Smooth muscle cell (in vitro differentiated cells): Measurements from ENCODE around the gene KRTAP22-2. TPM values are rescaled to one million over a fixed set of nuclear protein-coding genes. Genes with fewer than 3 reads are reported as not detected.

Source experiments
- DNase-seq: peaks from one replicate; lab custom pipeline; 2025; ENCODE audit not compliant: unreplicated experiment; lab: John Stamatoyannopoulos, UW
- H2AFZ ChIP-seq: fragments of 200-600 bp; sonication (generic); 2 replicates; pipeline ENCODE4 v1.6.0; 2016; ENCODE audit warnings: antibody characterized with exemption, low read depth, mild to moderate bottlenecking
- H3F3A ChIP-seq: fragments of 200-600 bp; sonication (generic); 2 replicates; pipeline ENCODE4 v1.6.0; 2017; ENCODE audit warnings: antibody characterized with exemption, low read depth
- H3K27ac ChIP-seq: fragments of 200-600 bp; sonication (generic); 2 replicates; pipeline ENCODE4 v1.5.1; 2016; ENCODE audit warnings: low read depth, mild to moderate bottlenecking
- H3K27me3 ChIP-seq: fragments of 200-600 bp; sonication (generic); 2 replicates; pipeline ENCODE4 v1.6.1; 2016; ENCODE audit warnings: low read depth, mild to moderate bottlenecking
- H3K36me3 ChIP-seq: fragments of 200-600 bp; sonication (generic); 2 replicates; pipeline ENCODE4 v1.5.1; 2016; ENCODE audit warnings: low read depth
- H3K4me1 ChIP-seq: fragments of 200-600 bp; sonication (generic); 2 replicates; pipeline ENCODE4 v1.5.1; 2016; ENCODE audit warnings: low read depth
- H3K4me2 ChIP-seq: fragments of 200-600 bp; sonication (generic); 2 replicates; pipeline ENCODE4 v1.6.0; 2016; ENCODE audit warnings: mild to moderate bottlenecking
- H3K4me3 ChIP-seq: fragments of 200-600 bp; sonication (generic); 2 replicates; pipeline ENCODE4 v1.5.1; 2016; ENCODE audit warnings: mild to moderate bottlenecking
- H3K79me2 ChIP-seq: fragments of 200-600 bp; sonication (generic); 2 replicates; pipeline ENCODE4 v1.6.0; 2016; ENCODE audit warnings: low read depth, mild to moderate bottlenecking
- H3K9ac ChIP-seq: fragments of 200-600 bp; sonication (generic); 2 replicates; pipeline ENCODE4 v1.6.0; 2016; ENCODE audit warnings: low read depth
- H3K9me3 ChIP-seq: fragments of 200-600 bp; sonication (generic); replicated peaks from 2 replicates; pipeline ENCODE4 v1.5.1; 2016; ENCODE audit warnings: low read depth
- H4K20me1 ChIP-seq: fragments of 200-600 bp; sonication (generic); 2 replicates; pipeline ENCODE4 v1.6.0; 2016; ENCODE audit warnings: low read depth
- CTCF ChIP-seq: fragments of 200-600 bp; sonication (generic); IDR thresholded peaks from 2 replicates; pipeline ENCODE4 v1.5.1; 2017; ENCODE audit warnings: borderline replicate concordance, mild to moderate bottlenecking, antibody characterized with exemption; ENCODE audit not compliant: insufficient read depth, poor library complexity, severe bottlenecking
- WGBS: methylation state at CpG from one replicate; pipeline ENCODE4 v1.1.7; 2016; ENCODE audit warnings: low lambda C conversion rate; 5-methylcytosine and 5-hydroxymethylcytosine counted together
- polyA plus RNA-seq: library from polyadenylated mRNA; unstranded; fragments of >200 nt; fragmentation: Nextera tagmentation; extraction: Ambion mirVana; gene quantifications from 2 replicates; pipeline ENCODE4 v1.2.1, GENCODE V29; 2016
- total RNA-seq: library from RNA; depleted of rRNA; stranded (reverse); fragments of >200 nt; gene quantifications from 2 replicates; pipeline ENCODE4 v1.2.3, GENCODE V29; 2014

The KRTAP22-2 gene
- total and polyA plus RNA-seq, 2 experiments from 2014 or later: not detected

- TF ChIP-seq CTCF: no peak
- no peaks in the 10 kb centered on the region for H3K9me3 ChIP-seq
Measured at GRCh38 chr21:30620080-30620479, 29.9 kb upstream of the KRTAP22-2 start.

GRCh38 chr21:30616125-30616524 is 25.9 kb upstream of the KRTAP22-2 start, which contains the start of gene KRTAP20-1:
Gene KRTAP20-1 (plus strand): TSS chr21:30616425. CDS start chr21:30616455, 30 bp downstream.
- no peak for TF ChIP-seq CTCF
- H3K9ac ChIP-seq: no peak within 1 kb of the TSS
- no peak within 1 kb of the TSS for H3K27ac ChIP-seq
- H3K9me3 ChIP-seq: no peaks in the 10 kb centered on the region
- H3K36me3 ChIP-seq: no peaks in the 10 kb centered on the region
- no peak within 1 kb of the TSS for H3K4me2 ChIP-seq
- H3K4me3 ChIP-seq: no peak within 1 kb of the TSS
- no peaks in the 10 kb centered on the region for H4K20me1 ChIP-seq
- H2AFZ ChIP-seq: no peak within 1 kb of the TSS
- 93% methylated on average over 2 of the region's 2 CpGs for WGBS
- H3K4me1 ChIP-seq: no peaks in the 10 kb centered on the region
- H3F3A ChIP-seq: no peaks in the 10 kb centered on the region
- no peak for DNase-seq
- H3K27me3 ChIP-seq: no peaks in the 10 kb centered on the region
- no peaks in the 10 kb centered on the region for H3K79me2 ChIP-seq

More at GRCh38 chr21:30620080-30620479, 29.9 kb upstream of the KRTAP22-2 start:
- Histone ChIP-seq H3K4me2 (no peak overlapping the region), H4K20me1 (no peaks in the 10 kb centered on the region), H3F3A (no peaks in the 10 kb centered on the region), H3K9ac (no peak overlapping the region), H3K36me3 (no peaks in the 10 kb centered on the region), H3K79me2 (no peaks in the 10 kb centered on the region), H3K4me1 (no peaks in the 10 kb centered on the region), H3K4me3 (no peak overlapping the region), H2AFZ (no peak overlapping the region), H3K27me3 (no peaks in the 10 kb centered on the region), H3K27ac (no peak overlapping the region)
- DNase-seq: no peak

GRCh38 chr21:30615199-30615598 is 25.0 kb upstream of the KRTAP22-2 start:
- Histone ChIP-seq H3F3A (no peaks in the 10 kb centered on the region), H3K4me3 (no peak overlapping the region), H2AFZ (no peak overlapping the region), H3K4me1 (no peaks in the 10 kb centered on the region), H3K27me3 (no peaks in the 10 kb centered on the region), H3K27ac (no peak overlapping the region), H3K9ac (no peak overlapping the region), H3K79me2 (no peaks in the 10 kb centered on the region), H3K36me3 (no peaks in the 10 kb centered on the region), H3K9me3 (no peaks in the 10 kb centered on the region), H3K4me2 (no peak overlapping the region), H4K20me1 (no peaks in the 10 kb centered on the region)
- TF ChIP-seq CTCF: no peak
- no peak for DNase-seq

GRCh38 chr21:30613836-30614235 is 23.6 kb upstream of the KRTAP22-2 start, which contains the start of gene KRTAP6-1:
Gene KRTAP6-1 (minus strand): TSS chr21:30613930. CDS start chr21:30613904, 26 bp downstream.
- H3K4me1 ChIP-seq: no peaks in the 10 kb centered on the region
- no peak within 1 kb of the TSS for H2AFZ ChIP-seq
- no peaks in the 10 kb centered on the region for H4K20me1 ChIP-seq
- WGBS: 68% methylated on average over 2 of the region's 2 CpGs
- DNase-seq: no peak
- H3K27me3 ChIP-seq: no peaks in the 10 kb centered on the region
- no peaks in the 10 kb centered on the region for H3K9me3 ChIP-seq
- H3K9ac ChIP-seq: no peak within 1 kb of the TSS
- no peak within 1 kb of the TSS for H3K27ac ChIP-seq
- H3K4me3 ChIP-seq: no peak within 1 kb of the TSS
- H3K36me3 ChIP-seq: no peaks in the 10 kb centered on the region
- no peaks in the 10 kb centered on the region for H3K79me2 ChIP-seq
- no peaks in the 10 kb centered on the region for H3F3A ChIP-seq
- TF ChIP-seq CTCF: no peak
- H3K4me2 ChIP-seq: no peak within 1 kb of the TSS
